ENCODE measurements around the gene AKAP3.

DNA sequence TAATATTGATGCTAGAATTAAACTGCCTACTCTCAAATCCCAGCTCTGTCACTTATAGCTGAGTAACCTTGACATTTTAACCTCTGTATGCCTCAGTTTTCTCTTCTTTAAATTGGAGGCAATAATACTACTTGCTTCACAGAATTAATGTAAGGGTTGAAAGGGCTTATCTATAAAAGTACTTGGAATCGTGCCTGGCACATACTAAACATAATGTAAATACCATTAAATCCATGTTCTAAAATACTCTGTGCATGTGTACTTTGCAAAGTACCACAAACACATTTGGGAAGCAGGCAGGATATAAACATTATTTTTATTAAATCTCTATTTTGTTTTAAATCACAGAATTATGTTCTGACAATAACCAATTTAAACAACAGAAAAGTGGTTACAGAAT is 44.9 kb downstream of the AKAP3 start:
- TF ChIP-seq, protein P1, sequence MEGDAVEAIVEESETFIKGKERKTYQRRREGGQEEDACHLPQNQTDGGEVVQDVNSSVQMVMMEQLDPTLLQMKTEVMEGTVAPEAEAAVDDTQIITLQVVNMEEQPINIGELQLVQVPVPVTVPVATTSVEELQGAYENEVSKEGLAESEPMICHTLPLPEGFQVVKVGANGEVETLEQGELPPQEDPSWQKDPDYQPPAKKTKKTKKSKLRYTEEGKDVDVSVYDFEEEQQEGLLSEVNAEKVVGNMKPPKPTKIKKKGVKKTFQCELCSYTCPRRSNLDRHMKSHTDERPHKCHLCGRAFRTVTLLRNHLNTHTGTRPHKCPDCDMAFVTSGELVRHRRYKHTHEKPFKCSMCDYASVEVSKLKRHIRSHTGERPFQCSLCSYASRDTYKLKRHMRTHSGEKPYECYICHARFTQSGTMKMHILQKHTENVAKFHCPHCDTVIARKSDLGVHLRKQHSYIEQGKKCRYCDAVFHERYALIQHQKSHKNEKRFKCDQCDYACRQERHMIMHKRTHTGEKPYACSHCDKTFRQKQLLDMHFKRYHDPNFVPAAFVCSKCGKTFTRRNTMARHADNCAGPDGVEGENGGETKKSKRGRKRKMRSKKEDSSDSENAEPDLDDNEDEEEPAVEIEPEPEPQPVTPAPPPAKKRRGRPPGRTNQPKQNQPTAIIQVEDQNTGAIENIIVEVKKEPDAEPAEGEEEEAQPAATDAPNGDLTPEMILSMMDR (IDR thresholded peaks at IDR 0.05; ENCODE audit: low read depth, low read length, missing input control) = no peak
- TF ChIP-seq RXRA (IDR thresholded peaks at IDR 0.05) (no peak), YY1 (IDR thresholded peaks at IDR 0.05) (no peak), TAF1 (conservative IDR thresholded peaks at IDR 0.05) (no peak), GABPA (IDR thresholded peaks at IDR 0.05 in 1 of 2, conservative IDR thresholded peaks at IDR 0.05 in 1 of 2) (no peak)
- TF ChIP-seq, protein P2, sequence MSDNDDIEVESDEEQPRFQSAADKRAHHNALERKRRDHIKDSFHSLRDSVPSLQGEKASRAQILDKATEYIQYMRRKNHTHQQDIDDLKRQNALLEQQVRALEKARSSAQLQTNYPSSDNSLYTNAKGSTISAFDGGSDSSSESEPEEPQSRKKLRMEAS (IDR thresholded peaks at IDR 0.05) = no peak
- TF ChIP-seq, protein P3, sequence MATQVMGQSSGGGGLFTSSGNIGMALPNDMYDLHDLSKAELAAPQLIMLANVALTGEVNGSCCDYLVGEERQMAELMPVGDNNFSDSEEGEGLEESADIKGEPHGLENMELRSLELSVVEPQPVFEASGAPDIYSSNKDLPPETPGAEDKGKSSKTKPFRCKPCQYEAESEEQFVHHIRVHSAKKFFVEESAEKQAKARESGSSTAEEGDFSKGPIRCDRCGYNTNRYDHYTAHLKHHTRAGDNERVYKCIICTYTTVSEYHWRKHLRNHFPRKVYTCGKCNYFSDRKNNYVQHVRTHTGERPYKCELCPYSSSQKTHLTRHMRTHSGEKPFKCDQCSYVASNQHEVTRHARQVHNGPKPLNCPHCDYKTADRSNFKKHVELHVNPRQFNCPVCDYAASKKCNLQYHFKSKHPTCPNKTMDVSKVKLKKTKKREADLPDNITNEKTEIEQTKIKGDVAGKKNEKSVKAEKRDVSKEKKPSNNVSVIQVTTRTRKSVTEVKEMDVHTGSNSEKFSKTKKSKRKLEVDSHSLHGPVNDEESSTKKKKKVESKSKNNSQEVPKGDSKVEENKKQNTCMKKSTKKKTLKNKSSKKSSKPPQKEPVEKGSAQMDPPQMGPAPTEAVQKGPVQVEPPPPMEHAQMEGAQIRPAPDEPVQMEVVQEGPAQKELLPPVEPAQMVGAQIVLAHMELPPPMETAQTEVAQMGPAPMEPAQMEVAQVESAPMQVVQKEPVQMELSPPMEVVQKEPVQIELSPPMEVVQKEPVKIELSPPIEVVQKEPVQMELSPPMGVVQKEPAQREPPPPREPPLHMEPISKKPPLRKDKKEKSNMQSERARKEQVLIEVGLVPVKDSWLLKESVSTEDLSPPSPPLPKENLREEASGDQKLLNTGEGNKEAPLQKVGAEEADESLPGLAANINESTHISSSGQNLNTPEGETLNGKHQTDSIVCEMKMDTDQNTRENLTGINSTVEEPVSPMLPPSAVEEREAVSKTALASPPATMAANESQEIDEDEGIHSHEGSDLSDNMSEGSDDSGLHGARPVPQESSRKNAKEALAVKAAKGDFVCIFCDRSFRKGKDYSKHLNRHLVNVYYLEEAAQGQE (IDR thresholded peaks at IDR 0.05) = no peak
- TF ChIP-seq, protein P4, sequence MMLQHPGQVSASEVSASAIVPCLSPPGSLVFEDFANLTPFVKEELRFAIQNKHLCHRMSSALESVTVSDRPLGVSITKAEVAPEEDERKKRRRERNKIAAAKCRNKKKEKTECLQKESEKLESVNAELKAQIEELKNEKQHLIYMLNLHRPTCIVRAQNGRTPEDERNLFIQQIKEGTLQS (IDR thresholded peaks at IDR 0.05) = no peak

Measured in liver (tissue), 3 donors.